OCI-LY1 (cell line): ENCODE results near the gene HSPBAP1.
"Not testable (repeated sequence)": the region's sequence is repeated elsewhere in the genome, so short reads cannot be mapped to it uniquely, and the experiment has no call there.

Experiments
- H2AFZ ChIP-seq: fragments of 200-600 bp; sonication (generic), shearing (Covaris generic); 2 replicates; pipeline ENCODE4 v1.6.0; 2014; ENCODE audit warnings: antibody characterized with exemption, mild to moderate bottlenecking, low read length
- H3F3A ChIP-seq: fragments of 200-600 bp; sonication (generic), shearing (Covaris generic); 2 replicates; pipeline ENCODE4 v1.6.0; 2014; ENCODE audit warnings: mild to moderate bottlenecking, antibody characterized with exemption, low read length, moderate library complexity; ENCODE audit not compliant: insufficient read depth
- H3K27ac ChIP-seq: fragments of 200-600 bp; sonication (generic); 2 replicates; pipeline ENCODE4 v1.5.1; 2014; ENCODE audit warnings: low read length, mixed run types, mild to moderate bottlenecking, low read depth; ENCODE audit not compliant: poor library complexity, severe bottlenecking
- H3K27me3 ChIP-seq: fragments of 200-600 bp; sonication (generic); 2 replicates; pipeline ENCODE4 v1.6.0; 2014; ENCODE audit warnings: antibody characterized with exemption, mild to moderate bottlenecking, low read length, moderate library complexity; ENCODE audit not compliant: insufficient read depth
- H3K36me3 ChIP-seq: fragments of 200-600 bp; sonication (generic); 2 replicates; pipeline ENCODE4 v1.6.1; 2014; ENCODE audit warnings: mild to moderate bottlenecking, antibody characterized with exemption, low read length, moderate library complexity, mixed read lengths; ENCODE audit not compliant: insufficient read depth
- H3K4me1 ChIP-seq: fragments of 200-600 bp; sonication (generic); 2 replicates; pipeline ENCODE4 v1.5.1; 2014; ENCODE audit warnings: mild to moderate bottlenecking, low read length, moderate library complexity; ENCODE audit not compliant: insufficient read depth, severe bottlenecking
- H3K4me2 ChIP-seq: fragments of 200-600 bp; sonication (generic), shearing (Covaris generic); 2 replicates; pipeline ENCODE4 v1.6.1; 2014; ENCODE audit warnings: low read length
- H3K4me3 ChIP-seq: fragments of 200-600 bp; sonication (generic); 2 replicates; pipeline ENCODE4 v1.5.1; 2014; ENCODE audit warnings: low read length, low read depth, mild to moderate bottlenecking, mixed read lengths; ENCODE audit not compliant: poor library complexity, severe bottlenecking
- H3K79me2 ChIP-seq: fragments of 200-600 bp; shearing (Covaris generic); 2 replicates; pipeline ENCODE4 v1.6.1; 2016; ENCODE audit warnings: mixed run types, low read length, mixed read lengths; ENCODE audit not compliant: insufficient read depth
- H3K9ac ChIP-seq: fragments of 200-600 bp; sonication (generic), shearing (Covaris generic); 2 replicates; pipeline ENCODE4 v1.6.1; 2014; ENCODE audit warnings: mild to moderate bottlenecking, low read length, mixed read lengths
- H3K9me2 ChIP-seq: fragments of 200-600 bp; sonication (generic), shearing (Covaris generic); 2 replicates; pipeline ENCODE4 v1.6.1; 2014; ENCODE audit warnings: low read depth, mild to moderate bottlenecking, low read length, mixed read lengths
- H3K9me3 ChIP-seq: fragments of 200-600 bp; shearing (Covaris generic); 2 replicates; pipeline ENCODE4 v1.6.1; 2014; ENCODE audit warnings: low read length, mixed read lengths
- H4K20me1 ChIP-seq: fragments of 200-600 bp; sonication (generic), shearing (Covaris generic); 2 replicates; pipeline ENCODE4 v1.6.0; 2016; ENCODE audit warnings: mild to moderate bottlenecking, low read length; ENCODE audit not compliant: insufficient read depth
- CTCF ChIP-seq: fragments of 200-600 bp; sonication (generic), shearing (Covaris generic); IDR thresholded peaks from 2 replicates; pipeline ENCODE4 v1.5.1; 2017; ENCODE audit warnings: mild to moderate bottlenecking, antibody characterized with exemption, low read length, moderate library complexity, mixed read lengths
- EZH2 ChIP-seq: fragments of 200-600 bp; sonication (generic), shearing (Covaris generic); IDR thresholded peaks from 2 replicates; pipeline ENCODE4 v1.8.0; 2017; ENCODE audit warnings: borderline replicate concordance, mixed run types, mild to moderate bottlenecking, antibody characterized with exemption, low read length, moderate library complexity, mixed read lengths

The HSPBAP1 gene

GRCh38 chr3:122719273-122719921 lies 74.2 kb downstream of the HSPBAP1 start:
- Histone ChIP-seq H3K4me2 (no peak overlapping the region), H3K4me3 (no peak overlapping the region), H3K36me3 (no peaks in the 10 kb centered on the region), H3K27me3 (no peaks in the 10 kb centered on the region), H3K4me1 (peaks cover 6% of the 10 kb centered on the region), H2AFZ (no peak overlapping the region), H3K9ac (no peak overlapping the region), H3K9me3 (no peaks in the 10 kb centered on the region), H3K9me2 (no peaks in the 10 kb centered on the region), H3K79me2 (no peaks in the 10 kb centered on the region), H3F3A (no peaks in the 10 kb centered on the region; the same call in 1 of the 2 replicates), H4K20me1 (no peaks in the 10 kb centered on the region), H3K27ac (no peak overlapping the region)
- TF ChIP-seq EZH2 (no peak), CTCF (no peak)

- no peak overlapping the region for H2AFZ ChIP-seq
- no peaks in the 10 kb centered on the region for H3K9me3 ChIP-seq
- no peaks in the 10 kb centered on the region for H3K36me3 ChIP-seq
- no peaks in the 10 kb centered on the region for H3K9me2 ChIP-seq
- H4K20me1 ChIP-seq = no peaks in the 10 kb centered on the region
- H3K4me2 ChIP-seq = no peak overlapping the region
- peaks cover 3% of the 10 kb centered on the region for H3K4me1 ChIP-seq
- no peak overlapping the region for H3K9ac ChIP-seq
- H3K27me3 ChIP-seq = no peaks in the 10 kb centered on the region
- no peak overlapping the region for H3K4me3 ChIP-seq
- TF ChIP-seq EZH2 (no peak), CTCF (no peak)
- H3K27ac ChIP-seq = no peak overlapping the region
- no peaks in the 10 kb centered on the region for H3K79me2 ChIP-seq
- H3F3A ChIP-seq = no peaks in the 10 kb centered on the region; the same call in 1 of the 2 replicates
Measured at GRCh38 chr3:122716667-122717066, 77.0 kb downstream of the HSPBAP1 start.

- TF ChIP-seq EZH2 (no peak), CTCF (no peak)
- no peaks in the 10 kb centered on the region for H3K36me3 ChIP-seq
- H3K4me3 ChIP-seq = no peak overlapping the region
Measured at GRCh38 chr3:122714273-122714672, 79.4 kb downstream of the HSPBAP1 start.

GRCh38 chr3:122710616-122711251 lies 82.9 kb downstream of the HSPBAP1 start:
- H3K4me1 ChIP-seq, H3K79me2 ChIP-seq, H3K9ac ChIP-seq, H3K9me3 ChIP-seq, H3K27me3 ChIP-seq, H3K4me2 ChIP-seq, H3F3A ChIP-seq, H3K27ac ChIP-seq, H4K20me1 ChIP-seq, H3K9me2 ChIP-seq, H3K36me3 ChIP-seq, H2AFZ ChIP-seq, H3K4me3 ChIP-seq: not testable (repeated sequence)

More at GRCh38 chr3:122714273-122714672, 79.4 kb downstream of the HSPBAP1 start:
- Histone ChIP-seq H3K9me3 (no peaks in the 10 kb centered on the region), H3K9me2 (no peaks in the 10 kb centered on the region), H3F3A (no peaks in the 10 kb centered on the region), H3K27me3 (no peaks in the 10 kb centered on the region), H4K20me1 (no peaks in the 10 kb centered on the region), H3K9ac (no peak overlapping the region), H3K79me2 (no peaks in the 10 kb centered on the region), H3K4me1 (no peaks in the 10 kb centered on the region), H3K4me2 (no peak overlapping the region), H2AFZ (no peak overlapping the region), H3K27ac (no peak overlapping the region)
